Neural progenitor cell (in vitro differentiated cells): ENCODE data around the gene URB1. TPM values are rescaled to one million over a fixed set of nuclear protein-coding genes. Genes with fewer than 3 reads are reported as not detected.

Experiments used
- DNase-seq: peaks from one replicate; pipeline ENCODE4 v3.0.0-alpha.2; 2016; ENCODE audit warnings: low spot score
- H2AFZ ChIP-seq: fragments of 200-600 bp; sonication (generic); replicated peaks from 2 replicates; pipeline ENCODE4 v1.6.1; 2016; ENCODE audit warnings: antibody characterized with exemption
- H3F3A ChIP-seq: fragments of 200-600 bp; sonication (generic); 2 replicates; pipeline ENCODE4 v1.6.1; 2016; ENCODE audit warnings: antibody characterized with exemption, low read depth
- H3K27ac ChIP-seq: fragments of 200-600 bp; sonication (generic); 2 replicates; pipeline ENCODE4 v1.5.1; 2016; ENCODE audit warnings: mild to moderate bottlenecking
- H3K27me3 ChIP-seq: fragments of 200-600 bp; sonication (generic); 2 replicates; pipeline ENCODE4 v1.6.1; 2016; ENCODE audit warnings: mild to moderate bottlenecking, moderate library complexity
- H3K36me3 ChIP-seq: fragments of 200-600 bp; sonication (generic); 2 replicates; pipeline ENCODE4 v1.5.1; 2016
- H3K4me1 ChIP-seq: fragments of 200-600 bp; sonication (generic); 2 replicates; pipeline ENCODE4 v1.6.1; 2016; ENCODE audit warnings: mixed run types
- H3K4me2 ChIP-seq: fragments of 200-600 bp; sonication (generic); 2 replicates; pipeline ENCODE4 v1.6.1; 2016
- H3K4me3 ChIP-seq: fragments of 200-600 bp; sonication (generic); 2 replicates; pipeline ENCODE4 v1.5.1; 2016
- H3K79me2 ChIP-seq: fragments of 200-600 bp; sonication (generic); 2 replicates; pipeline ENCODE4 v1.6.1; 2016; ENCODE audit warnings: low read depth
- H3K9ac ChIP-seq: fragments of 200-600 bp; sonication (generic); 2 replicates; pipeline ENCODE4 v1.6.1; 2016
- H3K9me3 ChIP-seq: fragments of 200-600 bp; sonication (generic); 2 replicates; pipeline ENCODE4 v1.5.1; 2016; ENCODE audit warnings: low read depth
- H4K20me1 ChIP-seq: fragments of 200-600 bp; sonication (generic); 2 replicates; pipeline ENCODE4 v1.6.1; 2016; ENCODE audit warnings: low read depth
- H3K27ac Mint-ChIP-seq: 3 replicates; pipeline ENCODE4 v1.8.0; 2021; ENCODE audit warnings: mixed read lengths
- H3K27me3 Mint-ChIP-seq: 2 replicates; pipeline ENCODE4 v1.8.0; 2022; ENCODE audit warnings: low read depth, mild to moderate bottlenecking, inconsistent platforms, moderate library complexity, mixed read lengths; ENCODE audit not compliant: insufficient read depth
- H3K36me3 Mint-ChIP-seq: 3 replicates; pipeline ENCODE4 v1.8.0; 2021; ENCODE audit warnings: mixed read lengths
- H3K4me1 Mint-ChIP-seq: 3 replicates; pipeline ENCODE4 v1.8.0; 2021; ENCODE audit warnings: mixed read lengths
- H3K4me3 Mint-ChIP-seq: 3 replicates; pipeline ENCODE4 v1.8.0; 2021; ENCODE audit warnings: mild to moderate bottlenecking, moderate library complexity, mixed read lengths
- H3K9me3 Mint-ChIP-seq: 3 replicates; pipeline ENCODE4 v1.8.0; 2020; ENCODE audit warnings: mixed read lengths
- CTCF ChIP-seq: fragments of 200-600 bp; sonication (generic); IDR thresholded peaks from 2 replicates; pipeline ENCODE4 v1.5.1; 2017; ENCODE audit warnings: antibody characterized with exemption, mild to moderate bottlenecking
- EZH2 ChIP-seq: fragments of 200-600 bp; sonication (generic); IDR thresholded peaks from 2 replicates; pipeline ENCODE4 v1.6.1; 2017; ENCODE audit warnings: antibody characterized with exemption, mild to moderate bottlenecking, moderate library complexity
- EZH2phosphoT487 ChIP-seq: fragments of 200-600 bp; sonication (generic); IDR thresholded peaks from 2 replicates; pipeline ENCODE4 v1.6.1; 2017; ENCODE audit warnings: antibody characterized with exemption
- total RNA-seq: library from RNA; depleted of rRNA; stranded (reverse); fragments of >200 nt; gene quantifications from 2 replicates; pipeline ENCODE4 v1.2.3, GENCODE V29; 2015; ENCODE audit warnings: low replicate concordance

URB1 gene
- total RNA-seq, 1 donor from 2014 or later, result 7.7 TPM

- H3K9me3 Mint-ChIP-seq, result no peaks in the 10 kb centered on the region
- no peak overlapping the region for H3K9ac ChIP-seq
- H3K4me3 Mint-ChIP-seq, result no peak overlapping the region
- peaks cover 20% of the 10 kb centered on the region for H3K36me3 Mint-ChIP-seq
- no peaks in the 10 kb centered on the region for H3K27me3 ChIP-seq
- H3K79me2 ChIP-seq, result no peaks in the 10 kb centered on the region
- H3K9me3 ChIP-seq, result no peaks in the 10 kb centered on the region
- no peak overlapping the region for H2AFZ ChIP-seq
- no peak overlapping the region for H3K4me3 ChIP-seq
- TF ChIP-seq EZH2phosphoT487 (no peak), EZH2 (no peak), CTCF (no peak)
- H3K4me1 Mint-ChIP-seq, result peaks cover 6% of the 10 kb centered on the region
- peaks cover 2% of the 10 kb centered on the region for H3K27me3 Mint-ChIP-seq
- H3K4me1 ChIP-seq, result no peaks in the 10 kb centered on the region
- H3F3A ChIP-seq, result peaks cover 5% of the 10 kb centered on the region
- H3K27ac ChIP-seq, result no peak overlapping the region
- no peaks in the 10 kb centered on the region for H3K36me3 ChIP-seq
- DNase-seq, result no peak
- H3K4me2 ChIP-seq, result no peak overlapping the region
- no peak overlapping the region for H3K27ac Mint-ChIP-seq
- no peaks in the 10 kb centered on the region for H4K20me1 ChIP-seq
Observed at GRCh38 chr21:32302560-32302959, 90.3 kb downstream of the URB1 start.

- Histone ChIP-seq H3K4me3 (no peak overlapping the region), H3K9ac (no peak overlapping the region), H3K4me2 (no peak overlapping the region), H2AFZ (no peak overlapping the region), H3F3A (peaks cover 5% of the 10 kb centered on the region), H3K27me3 (no peaks in the 10 kb centered on the region), H3K4me1 (no peaks in the 10 kb centered on the region), H3K79me2 (no peaks in the 10 kb centered on the region), H3K36me3 (no peaks in the 10 kb centered on the region), H3K9me3 (no peaks in the 10 kb centered on the region), H3K27ac (no peak overlapping the region), H4K20me1 (no peaks in the 10 kb centered on the region)
- Mint-ChIP-seq H3K27ac (no peak overlapping the region), H3K4me3 (no peak overlapping the region), H3K36me3 (peaks cover 16% of the 10 kb centered on the region), H3K4me1 (peaks cover 5% of the 10 kb centered on the region), H3K9me3 (no peaks in the 10 kb centered on the region), H3K27me3 (peaks cover 2% of the 10 kb centered on the region)
- DNase-seq, result no peak
- TF ChIP-seq EZH2phosphoT487, result no peak
- no peak for TF ChIP-seq EZH2
- TF ChIP-seq CTCF, result no peak
Observed at GRCh38 chr21:32301596-32301995, 91.2 kb downstream of the URB1 start.

GRCh38 chr21:32300117-32300681 is 92.6 kb downstream of the URB1 start:
- no peak overlapping the region for H3K9ac ChIP-seq
- H3K9me3 ChIP-seq, result no peaks in the 10 kb centered on the region
- no peak for DNase-seq
- H3K27me3 ChIP-seq, result no peaks in the 10 kb centered on the region
- no peaks in the 10 kb centered on the region for H3F3A ChIP-seq
- no peaks in the 10 kb centered on the region for H3K79me2 ChIP-seq
- H2AFZ ChIP-seq, result no peak overlapping the region
- peaks cover 13% of the 10 kb centered on the region for H3K36me3 Mint-ChIP-seq
- no peaks in the 10 kb centered on the region for H3K36me3 ChIP-seq
- H3K4me3 ChIP-seq, result no peak overlapping the region
- no peak overlapping the region for H3K4me2 ChIP-seq
- H3K27ac ChIP-seq, result no peak overlapping the region
- H3K4me1 ChIP-seq, result no peaks in the 10 kb centered on the region
- peaks cover 5% of the 10 kb centered on the region for H3K27me3 Mint-ChIP-seq
- no peak overlapping the region for H3K4me3 Mint-ChIP-seq
- TF ChIP-seq CTCF (no peak), EZH2 (no peak), EZH2phosphoT487 (no peak)
- H3K9me3 Mint-ChIP-seq, result no peaks in the 10 kb centered on the region
- H3K4me1 Mint-ChIP-seq, result no peaks in the 10 kb centered on the region
- no peak overlapping the region for H3K27ac Mint-ChIP-seq
- H4K20me1 ChIP-seq, result no peaks in the 10 kb centered on the region
